Calu3 (cell line): Measurements from ENCODE around the gene PIEZO1. TPM values are rescaled to one million over a fixed set of nuclear protein-coding genes. Genes with fewer than 3 reads are reported as not detected.

Experiments
- BruUV-seq: library from RNA; stranded (reverse); fragments of 400-500 nt; replicated peaks from 2 replicates; lab custom pipeline; 2021; lab: Mats Ljungman, UMichigan
- CTCF ChIA-PET: fragments of 300-600 bp; sonication (Branson Sonifier 250); formaldehyde crosslinking; loops from one replicate; lab custom pipeline; 2022; ENCODE audit warnings: antibody characterized with exemption; lab: Charles Lee
- DNase-seq: peaks from one replicate; pipeline ENCODE4 v3.0.0; 2022
- H3K27ac Mint-ChIP-seq: one replicate; pipeline ENCODE4 v1.8.0; 2022; ENCODE audit warnings: mixed read lengths; ENCODE audit not compliant: unreplicated experiment
- H3K27me3 Mint-ChIP-seq: one replicate; pipeline ENCODE4 v1.8.0; 2022; ENCODE audit warnings: mixed read lengths; ENCODE audit not compliant: unreplicated experiment
- H3K36me3 Mint-ChIP-seq: one replicate; pipeline ENCODE4 v1.8.0; 2022; ENCODE audit warnings: mild to moderate bottlenecking, moderate library complexity, mixed read lengths; ENCODE audit not compliant: insufficient read depth, unreplicated experiment
- H3K4me1 Mint-ChIP-seq: one replicate; pipeline ENCODE4 v1.8.0; 2022; ENCODE audit warnings: mild to moderate bottlenecking, low read depth, mixed read lengths; ENCODE audit not compliant: unreplicated experiment
- H3K4me3 Mint-ChIP-seq: one replicate; pipeline ENCODE4 v1.8.0; 2022; ENCODE audit warnings: mild to moderate bottlenecking, low read depth, moderate library complexity, mixed read lengths; ENCODE audit not compliant: unreplicated experiment
- H3K9me3 Mint-ChIP-seq: one replicate; pipeline ENCODE4 v1.8.0; 2022; ENCODE audit warnings: low read depth, mixed read lengths; ENCODE audit not compliant: unreplicated experiment
- intact Hi-C: fragments of 100-400 bp; cut with micrococcal nuclease; formaldehyde crosslinking; loops from one replicate; pipeline ENCODE4 v1.10.0; 2022; ENCODE audit not compliant: unreplicated experiment
- total RNA-seq: library from RNA; stranded (reverse); gene quantifications from 2 replicates; pipeline ENCODE4 v1.2.3, GENCODE V29; 2022
- TF ChIP-seq, protein P1 (sequence below): fragments of 200-600 bp; IDR thresholded peaks from one replicate; pipeline ENCODE4 v1.8.0; 2022; ENCODE audit warnings: antibody characterized with exemption; ENCODE audit not compliant: unreplicated experiment

Gene PIEZO1
- total RNA-seq, 1 experiment from 2014 or later: 199 TPM

DNA sequence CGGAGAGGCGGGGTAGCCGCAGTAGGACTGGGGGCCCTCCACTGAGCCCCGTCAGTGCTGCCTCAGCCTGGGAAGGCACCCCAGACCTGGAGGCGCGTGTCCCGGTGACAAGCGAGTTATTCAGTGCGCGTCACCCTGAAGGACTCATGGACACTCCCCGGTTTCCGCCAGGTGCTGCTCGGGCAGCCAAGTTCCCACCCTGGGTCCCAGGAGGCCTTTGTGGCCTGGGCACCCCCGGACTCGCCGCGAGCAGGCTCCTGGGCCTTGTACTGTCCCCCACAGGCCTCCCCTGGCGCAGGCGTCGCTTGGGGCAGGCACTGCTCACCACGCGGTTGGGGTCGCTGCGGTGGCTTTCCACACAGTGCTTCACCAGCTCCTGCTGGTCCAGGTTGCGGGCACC, 86.4 kb downstream of the PIEZO1 start:
- no peak for DNase-seq
- no TSS peak for BruUV-seq

DNA sequence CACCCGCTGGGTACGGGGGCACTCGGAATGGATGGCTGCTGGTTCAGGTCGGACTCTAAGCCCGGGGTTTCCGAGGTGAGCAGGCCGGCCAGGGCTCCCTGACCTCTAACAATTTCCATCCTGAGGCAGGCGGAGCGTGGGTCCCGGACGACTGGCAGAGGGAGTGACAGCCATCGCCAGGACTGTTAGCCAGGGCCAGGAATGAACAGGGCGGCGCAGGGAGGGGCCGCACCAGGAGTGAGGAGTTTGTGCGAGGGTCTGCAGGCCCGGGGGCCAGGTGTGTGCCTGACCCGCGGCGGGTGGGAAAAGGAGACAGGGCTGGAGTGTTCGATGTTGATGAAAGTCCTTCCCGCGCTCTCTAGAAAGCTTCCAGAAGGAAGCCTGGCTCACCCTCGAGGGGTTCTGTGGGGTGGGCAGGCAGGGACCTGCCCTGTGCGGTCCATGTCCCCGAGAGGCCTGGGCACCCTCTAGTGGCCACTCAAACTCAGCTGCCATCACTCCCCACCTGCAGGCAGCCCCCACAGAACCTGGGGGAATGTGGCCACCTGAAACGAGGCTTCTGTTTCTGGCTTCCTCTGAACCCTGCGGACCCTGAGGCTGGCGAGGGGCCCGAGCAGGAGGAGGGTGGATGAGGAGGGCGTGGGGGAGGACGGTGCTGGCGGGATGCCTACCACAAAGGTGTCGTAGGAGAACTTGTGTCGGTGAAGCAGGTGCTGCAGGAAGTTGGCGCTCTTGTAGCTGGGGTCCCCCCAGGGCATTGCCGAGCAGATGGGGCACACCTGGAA, 87.0 kb downstream of the PIEZO1 start:
- peak; percentile 35 for DNase-seq
- intact Hi-C loops: no loop called here
- peaks cover 18% of the 10 kb centered on the region for H3K36me3 Mint-ChIP-seq
- H3K4me1 Mint-ChIP-seq: no peaks in the 10 kb centered on the region
- TF ChIP-seq, protein P1, sequence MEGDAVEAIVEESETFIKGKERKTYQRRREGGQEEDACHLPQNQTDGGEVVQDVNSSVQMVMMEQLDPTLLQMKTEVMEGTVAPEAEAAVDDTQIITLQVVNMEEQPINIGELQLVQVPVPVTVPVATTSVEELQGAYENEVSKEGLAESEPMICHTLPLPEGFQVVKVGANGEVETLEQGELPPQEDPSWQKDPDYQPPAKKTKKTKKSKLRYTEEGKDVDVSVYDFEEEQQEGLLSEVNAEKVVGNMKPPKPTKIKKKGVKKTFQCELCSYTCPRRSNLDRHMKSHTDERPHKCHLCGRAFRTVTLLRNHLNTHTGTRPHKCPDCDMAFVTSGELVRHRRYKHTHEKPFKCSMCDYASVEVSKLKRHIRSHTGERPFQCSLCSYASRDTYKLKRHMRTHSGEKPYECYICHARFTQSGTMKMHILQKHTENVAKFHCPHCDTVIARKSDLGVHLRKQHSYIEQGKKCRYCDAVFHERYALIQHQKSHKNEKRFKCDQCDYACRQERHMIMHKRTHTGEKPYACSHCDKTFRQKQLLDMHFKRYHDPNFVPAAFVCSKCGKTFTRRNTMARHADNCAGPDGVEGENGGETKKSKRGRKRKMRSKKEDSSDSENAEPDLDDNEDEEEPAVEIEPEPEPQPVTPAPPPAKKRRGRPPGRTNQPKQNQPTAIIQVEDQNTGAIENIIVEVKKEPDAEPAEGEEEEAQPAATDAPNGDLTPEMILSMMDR: peak; percentile 54
- CTCF ChIA-PET: no interaction called here
- no TSS peak for BruUV-seq
- no peak overlapping the region for H3K27ac Mint-ChIP-seq
- H3K4me3 Mint-ChIP-seq: no peak overlapping the region
- no peaks in the 10 kb centered on the region for H3K27me3 Mint-ChIP-seq
- H3K9me3 Mint-ChIP-seq: no peaks in the 10 kb centered on the region

More for the DNA sequence above, 86.4 kb downstream of the PIEZO1 start:
- intact Hi-C loops: no loop called here
- Mint-ChIP-seq H3K4me1 (no peaks in the 10 kb centered on the region), H3K27me3 (no peaks in the 10 kb centered on the region), H3K9me3 (no peaks in the 10 kb centered on the region), H3K36me3 (peaks cover 22% of the 10 kb centered on the region), H3K27ac (no peak overlapping the region), H3K4me3 (no peak overlapping the region)
- TF ChIP-seq, protein P1: no peak
- CTCF ChIA-PET: no interaction called here

DNA sequence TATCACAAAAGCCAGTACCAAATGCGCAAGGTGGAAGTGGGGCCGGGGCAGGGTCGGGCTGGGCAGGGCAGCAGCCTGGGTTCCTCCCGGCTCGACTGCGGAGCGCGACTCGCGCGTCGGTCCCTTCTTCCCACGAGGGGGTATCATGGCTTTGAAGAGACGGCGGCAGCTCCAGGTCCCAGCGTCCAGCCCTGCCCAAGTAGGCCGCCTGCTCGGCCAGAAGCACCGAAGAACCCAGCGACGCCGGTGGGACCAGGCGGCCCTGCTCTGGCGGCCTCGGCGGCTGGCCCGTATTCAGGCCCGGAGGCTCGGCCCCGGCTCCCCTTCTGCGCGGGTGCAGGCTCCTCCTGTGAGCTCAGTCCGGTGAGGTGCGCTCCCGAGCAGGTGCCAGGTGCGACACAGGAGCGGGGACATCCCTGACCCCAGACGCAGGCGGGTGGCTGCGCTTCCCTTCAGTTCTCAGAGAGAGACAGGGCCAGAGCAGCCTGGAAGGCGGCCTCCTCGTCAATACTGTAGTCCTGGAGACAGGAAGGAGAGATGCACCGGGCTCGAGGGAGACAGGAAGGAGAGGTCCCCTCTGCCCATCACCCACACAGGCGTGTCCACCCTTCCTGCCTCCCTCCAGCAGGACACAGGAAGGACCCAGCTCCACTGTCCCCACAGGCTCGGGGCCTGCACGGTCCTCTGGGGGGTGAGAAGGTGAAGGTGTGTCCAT, 87.7 kb downstream of the PIEZO1 start:
- H3K27me3 Mint-ChIP-seq: no peaks in the 10 kb centered on the region
- H3K9me3 Mint-ChIP-seq: no peaks in the 10 kb centered on the region
- DNase-seq: no peak
- H3K36me3 Mint-ChIP-seq: peaks cover 17% of the 10 kb centered on the region
- intact Hi-C loops: no loop called here
- no peak overlapping the region for H3K4me3 Mint-ChIP-seq
- BruUV-seq: no TSS peak
- CTCF ChIA-PET: no interaction called here
- TF ChIP-seq, protein P1: no peak
- no peaks in the 10 kb centered on the region for H3K4me1 Mint-ChIP-seq
- no peak overlapping the region for H3K27ac Mint-ChIP-seq

DNA sequence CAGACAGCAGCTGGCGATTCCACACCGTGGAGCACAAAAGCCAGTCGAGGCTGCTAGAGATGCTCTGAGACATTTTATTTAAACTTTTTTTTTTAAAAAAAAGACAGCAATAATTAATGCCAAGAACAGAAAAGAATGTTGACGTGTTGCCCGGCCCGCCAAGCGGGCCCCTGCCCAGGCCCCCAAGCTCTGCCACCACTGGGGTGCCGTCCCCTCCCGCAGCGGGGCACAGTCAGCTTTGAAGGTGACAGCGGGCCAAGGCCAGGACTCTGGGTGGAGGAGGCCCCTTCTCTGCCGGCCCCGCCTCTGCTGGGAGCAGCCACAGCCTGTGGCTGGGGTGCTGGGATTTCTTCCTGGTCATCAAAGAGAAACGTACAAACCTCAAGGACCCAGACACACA, 88.6 kb downstream of the PIEZO1 start:
- no peak for DNase-seq
- H3K36me3 Mint-ChIP-seq: peaks cover 15% of the 10 kb centered on the region

More for the DNA sequence above, 88.6 kb downstream of the PIEZO1 start:
- no TSS peak for BruUV-seq
- TF ChIP-seq, protein P1: no peak
- no peak overlapping the region for H3K4me3 Mint-ChIP-seq
- H3K27me3 Mint-ChIP-seq: peaks cover 3% of the 10 kb centered on the region
- intact Hi-C loops: no loop called here
- H3K9me3 Mint-ChIP-seq: no peaks in the 10 kb centered on the region
- CTCF ChIA-PET: no interaction called here
- no peak overlapping the region for H3K27ac Mint-ChIP-seq
- H3K4me1 Mint-ChIP-seq: no peaks in the 10 kb centered on the region
